ENCODE results near the gene RSPRY1.
"Not testable (repeated sequence)": the region's sequence is repeated elsewhere in the genome, so short reads cannot be mapped to it uniquely, and the experiment has no call there.

Gene RSPRY1

DNA sequence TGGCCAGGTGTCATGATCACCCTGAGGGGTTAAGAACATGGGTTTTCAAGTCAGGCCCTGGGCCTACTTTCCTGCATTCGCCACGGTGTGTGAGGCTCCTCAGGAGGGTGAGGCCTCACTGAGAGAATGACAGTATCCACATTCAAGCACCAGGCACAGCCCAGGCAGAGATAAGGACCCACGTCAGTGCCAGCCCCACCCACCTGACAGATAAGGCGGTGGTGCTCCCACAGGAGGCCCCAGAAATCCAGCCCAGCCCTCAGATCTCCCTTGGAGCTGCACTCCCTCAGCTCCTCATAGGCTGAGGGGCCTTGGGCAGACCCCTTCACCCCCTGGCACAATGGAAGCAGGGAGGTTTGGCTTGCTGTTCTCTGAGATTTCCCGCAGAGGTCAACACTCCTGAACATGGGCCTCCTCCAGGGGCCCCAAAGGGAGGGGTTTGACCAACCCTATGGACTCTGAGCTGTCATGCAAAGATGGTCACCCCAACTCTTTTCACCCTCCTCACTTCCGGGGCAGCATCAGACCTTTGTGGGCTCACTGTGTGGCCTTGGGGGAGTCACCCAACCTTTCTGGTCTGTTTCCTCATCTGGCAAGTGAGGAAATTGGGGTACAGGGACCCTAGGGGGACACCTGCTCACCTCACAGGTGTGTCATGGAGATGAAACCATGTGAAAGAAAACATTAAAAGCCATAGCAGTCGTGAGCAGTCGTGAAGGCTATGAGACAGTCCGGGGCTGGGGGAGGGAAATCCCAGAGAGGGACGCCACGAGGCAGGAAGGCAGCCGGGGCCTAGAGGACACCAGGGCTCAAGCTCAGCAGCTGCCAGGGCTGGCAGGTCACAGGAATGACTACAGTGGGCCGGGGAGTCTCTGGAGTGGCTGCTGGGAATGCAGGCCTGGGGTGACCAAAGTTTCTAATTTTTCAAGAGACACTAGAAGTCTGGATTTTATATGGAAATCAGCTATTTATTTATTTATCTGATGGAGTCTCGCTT, 83.0 kb downstream of the RSPRY1 start:
- in situ Hi-C loops (cut with MboI; ENCODE audit: low sequenced_read_pairs): no loop called here

DNA sequence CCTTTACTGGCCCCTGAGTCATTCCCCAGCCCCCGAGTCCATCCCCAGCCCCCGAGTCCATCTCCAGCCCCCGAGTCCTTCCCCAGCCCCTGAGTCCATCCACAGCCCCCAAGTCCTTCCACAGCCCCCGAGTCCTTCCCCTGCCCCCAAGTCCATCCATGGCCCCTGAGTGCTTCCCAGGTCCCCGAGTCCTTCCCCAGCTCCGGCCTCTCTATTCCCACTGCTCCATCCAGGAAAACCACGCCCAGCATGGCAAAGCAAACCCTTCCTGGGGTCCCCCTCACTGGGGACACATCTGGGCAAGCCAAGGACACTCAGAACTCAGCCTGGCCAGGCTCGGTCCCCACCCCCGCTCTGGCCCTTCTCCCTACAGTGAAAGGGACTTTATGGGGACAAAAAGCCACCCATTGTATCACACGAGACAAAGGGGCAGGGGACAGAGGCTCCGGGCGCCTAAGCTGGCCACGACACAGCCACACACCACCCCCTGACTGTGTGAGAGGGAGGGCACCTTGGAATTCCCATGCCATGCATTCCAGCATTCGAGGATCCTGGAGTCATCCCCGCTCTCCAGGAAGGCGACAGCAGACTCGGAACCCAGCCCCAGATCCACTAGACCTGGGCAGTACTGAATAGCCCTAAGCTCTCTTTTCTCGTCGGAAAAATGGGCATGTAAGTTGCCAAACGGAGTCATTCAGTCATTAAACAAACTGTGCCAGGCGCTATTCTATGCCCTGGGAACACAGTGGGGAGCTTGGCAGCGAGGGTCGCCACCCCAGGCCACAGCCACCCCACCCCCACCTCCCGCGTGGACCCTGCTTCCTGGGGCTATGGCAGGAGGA, 84.3 kb downstream of the RSPRY1 start:
- in situ Hi-C loops (cut with MboI; ENCODE audit: low sequenced_read_pairs): no loop called here

DNA sequence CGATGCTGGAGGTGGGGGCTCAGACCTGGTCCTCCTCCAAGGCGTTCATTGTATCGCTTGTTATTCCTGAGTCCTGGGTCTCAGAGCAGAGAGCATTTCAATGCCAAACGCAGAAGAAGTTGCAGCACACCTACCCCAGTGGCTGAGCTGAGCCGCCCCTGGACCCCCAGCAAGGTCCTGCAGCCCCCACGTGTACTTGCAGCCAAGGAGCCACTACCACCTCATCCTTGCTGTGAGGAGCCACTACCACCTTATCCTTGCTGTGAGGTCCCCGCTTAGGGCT, 84.9 kb downstream of the RSPRY1 start:
- in situ Hi-C loops (cut with MboI; ENCODE audit: low sequenced_read_pairs): no loop called here

DNA sequence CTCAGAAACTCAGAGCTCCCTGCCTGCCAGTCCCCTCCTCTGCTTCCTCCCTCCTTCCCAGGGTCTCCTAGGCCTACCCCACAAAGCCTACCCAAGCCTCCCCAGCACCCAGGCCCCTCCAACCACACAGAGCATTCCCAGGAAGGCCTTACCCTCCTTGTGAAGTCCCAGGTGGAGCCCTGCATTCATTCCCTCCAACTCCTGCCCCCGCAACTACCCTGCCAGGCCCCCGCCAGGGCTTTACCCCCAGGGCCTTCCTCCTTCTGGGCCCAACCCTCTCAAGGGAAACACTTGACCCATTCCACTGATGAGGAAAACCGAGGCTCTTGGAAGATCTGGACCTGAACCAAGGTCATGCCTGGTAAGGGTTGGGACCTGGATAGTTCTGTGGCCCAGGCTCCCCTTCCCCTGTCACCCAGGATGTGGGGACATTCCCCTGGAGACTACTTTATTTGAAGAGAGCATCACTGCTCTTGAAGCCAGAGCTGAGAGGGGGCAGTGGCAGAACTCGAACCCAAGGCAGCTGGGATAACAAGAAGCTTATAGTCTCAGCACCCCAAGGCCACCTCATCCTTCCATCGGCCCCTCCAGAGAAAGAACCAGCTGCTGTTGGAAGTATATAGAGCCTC, 85.9 kb downstream of the RSPRY1 start:
- in situ Hi-C loops (cut with MboI; ENCODE audit: low sequenced_read_pairs): no loop called here

DNA sequence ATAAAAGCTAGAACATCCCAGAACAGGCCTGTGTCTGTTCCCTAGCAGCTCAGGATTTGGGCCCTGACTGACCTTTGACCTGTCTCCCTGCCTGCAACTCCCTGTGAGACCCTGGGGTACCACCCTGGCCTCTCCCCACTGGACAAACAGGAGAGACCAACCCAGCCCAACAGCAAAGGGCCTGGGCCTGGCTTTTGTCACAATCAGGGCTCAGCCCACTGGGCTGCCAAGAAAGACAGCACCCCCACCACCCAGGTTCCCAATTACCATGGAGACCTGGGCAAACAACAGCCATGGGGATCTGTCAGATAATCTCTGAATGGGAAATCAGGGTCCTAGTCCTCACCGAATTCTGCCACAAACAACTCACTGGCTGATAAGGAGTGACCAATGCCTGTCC, 87.2 kb downstream of the RSPRY1 start:
- in situ Hi-C loops (cut with MboI; ENCODE audit: low sequenced_read_pairs): no loop called here

DNA sequence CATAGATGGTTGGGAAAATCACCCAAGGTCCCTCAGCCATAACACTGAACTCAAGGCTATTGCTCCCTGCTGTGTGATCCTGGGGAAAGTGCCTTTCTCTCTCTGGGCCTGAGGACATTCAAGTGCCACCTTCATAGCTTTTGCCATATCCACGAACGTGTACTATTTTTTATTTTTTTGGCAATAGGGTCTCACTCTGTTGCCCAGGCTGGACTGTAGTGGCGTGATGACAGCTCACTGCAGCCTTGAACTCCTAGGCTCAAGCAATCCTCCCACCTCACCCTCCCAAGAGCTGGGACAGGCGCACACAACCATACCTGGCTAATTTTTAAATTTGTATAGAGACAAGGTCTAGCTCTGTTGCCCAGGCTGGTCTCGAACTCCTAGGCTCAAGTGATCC, 87.7 kb downstream of the RSPRY1 start:
- in situ Hi-C loops (cut with MboI; ENCODE audit: low sequenced_read_pairs): no loop called here

DNA sequence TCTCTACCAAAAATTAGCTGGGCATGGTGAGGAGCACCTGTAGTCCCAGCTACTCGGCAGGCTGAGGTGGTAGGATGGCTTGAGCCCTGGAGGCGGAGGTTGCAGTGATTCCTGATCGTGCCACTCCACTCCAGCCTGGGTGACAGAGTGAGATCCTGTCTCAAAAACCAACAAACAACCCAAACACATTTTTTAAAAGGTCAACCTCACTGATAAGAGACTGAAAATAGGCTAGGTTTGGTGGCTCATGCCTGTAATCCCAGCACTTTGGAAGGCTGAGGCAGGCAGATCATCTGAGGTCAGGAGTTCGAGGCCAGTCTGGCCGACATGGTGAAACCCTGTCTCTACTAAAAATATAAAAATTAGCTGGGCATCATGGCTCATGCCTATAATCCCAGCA, 89.8 kb downstream of the RSPRY1 start:
- in situ Hi-C loops (cut with MboI; ENCODE audit: low sequenced_read_pairs): not testable (repeated sequence)

DNA sequence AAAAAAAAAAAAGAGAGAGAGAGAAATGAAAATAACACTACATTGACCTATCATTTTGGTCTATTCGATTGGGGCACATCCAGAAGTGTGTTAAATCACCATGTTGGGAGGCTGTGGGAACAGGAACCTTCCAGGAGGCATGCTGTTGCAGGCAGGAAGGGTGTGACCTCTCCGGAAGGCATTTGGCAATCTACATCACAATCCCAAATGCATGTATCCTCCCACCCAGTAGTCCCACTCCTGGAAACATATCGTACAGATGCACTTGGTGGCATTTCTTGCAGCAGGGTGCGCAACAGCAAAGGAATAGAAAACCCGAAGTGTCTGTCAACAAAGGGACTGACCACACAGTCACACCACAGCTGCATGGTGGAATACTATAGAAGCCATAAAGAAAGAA, 90.5 kb downstream of the RSPRY1 start:
- in situ Hi-C loops (cut with MboI; ENCODE audit: low sequenced_read_pairs): no loop called here

DNA sequence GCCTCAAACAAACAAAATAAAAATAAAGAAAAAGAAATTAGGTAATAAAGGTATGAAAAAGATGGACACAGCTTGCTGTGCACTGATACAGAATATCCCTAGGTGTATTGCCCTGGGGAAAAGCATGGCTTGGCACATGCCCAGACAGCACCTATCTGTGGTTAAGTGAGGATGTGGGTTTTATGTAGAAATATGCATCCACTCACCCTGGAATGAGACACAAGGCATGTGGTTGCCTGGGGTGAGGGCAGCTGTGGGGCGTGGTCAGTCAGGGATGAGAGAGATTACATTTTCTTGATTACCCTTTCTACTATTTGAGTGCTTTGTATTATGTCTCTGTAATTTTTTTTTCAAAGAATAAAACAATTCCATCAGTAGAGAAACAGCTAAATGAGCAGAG, 91.5 kb downstream of the RSPRY1 start:
- in situ Hi-C loops (cut with MboI; ENCODE audit: low sequenced_read_pairs): no loop called here

DNA sequence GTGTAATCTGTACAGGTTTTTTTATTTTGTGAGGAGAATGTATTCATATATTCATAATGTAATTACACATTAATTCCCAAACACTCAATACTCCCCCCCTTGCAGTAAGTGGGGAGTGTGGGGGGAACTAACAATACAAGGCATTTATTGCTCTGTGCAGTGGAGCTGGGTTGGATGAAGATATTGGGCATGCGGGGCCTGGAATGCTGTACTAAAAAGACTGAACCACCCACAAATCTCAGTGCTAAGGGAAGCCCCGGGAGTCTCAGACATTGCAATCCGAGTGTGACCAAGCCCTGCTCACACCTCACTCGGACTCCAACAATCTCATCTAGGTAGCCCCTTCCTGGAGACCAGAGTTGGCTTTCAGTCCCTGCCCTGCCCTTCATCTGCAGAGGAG, 92.4 kb downstream of the RSPRY1 start:
- in situ Hi-C loops (cut with MboI; ENCODE audit: low sequenced_read_pairs): no loop called here

DNA sequence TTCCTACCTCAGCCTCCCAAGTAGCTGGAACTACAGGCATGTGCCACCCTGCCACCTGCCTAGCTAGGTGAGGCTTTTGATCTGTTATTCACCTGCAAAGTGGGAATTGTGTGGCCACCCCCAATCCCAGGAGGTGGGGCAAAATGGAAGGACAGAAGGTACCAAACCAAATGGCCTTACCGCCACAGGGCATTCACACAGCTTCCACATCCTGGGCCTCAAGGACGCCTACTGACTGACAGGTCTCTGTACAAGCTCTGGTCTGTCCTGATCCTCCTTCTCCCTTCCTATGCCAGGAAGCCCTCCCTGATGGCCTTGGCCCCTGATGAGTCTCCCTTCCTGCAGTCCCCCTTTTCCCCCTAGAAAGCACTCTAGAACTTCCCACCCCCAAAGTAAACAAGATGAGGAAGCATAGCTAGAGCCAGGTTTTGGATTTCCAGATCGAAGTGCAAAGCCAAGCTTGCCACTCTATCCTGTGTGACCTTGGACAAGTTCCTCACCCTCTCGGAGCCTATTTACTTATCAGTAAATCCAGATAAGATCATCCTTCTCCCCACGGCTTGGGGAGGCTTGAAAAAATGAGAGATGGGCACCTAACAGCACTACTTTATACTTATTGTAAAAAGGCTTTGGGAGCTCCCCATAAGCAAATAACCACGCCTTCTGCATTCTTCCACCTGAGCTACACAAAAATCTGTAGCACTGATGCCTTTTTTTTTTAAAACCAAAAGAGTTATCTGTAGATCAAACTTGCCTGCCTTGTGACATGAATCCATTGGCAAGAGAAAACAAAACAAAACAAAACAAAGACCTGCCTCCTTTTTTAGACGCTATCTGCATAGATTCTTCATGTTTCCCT, 93.9 kb downstream of the RSPRY1 start:
- in situ Hi-C loops (cut with MboI; ENCODE audit: low sequenced_read_pairs): no loop called here

DNA sequence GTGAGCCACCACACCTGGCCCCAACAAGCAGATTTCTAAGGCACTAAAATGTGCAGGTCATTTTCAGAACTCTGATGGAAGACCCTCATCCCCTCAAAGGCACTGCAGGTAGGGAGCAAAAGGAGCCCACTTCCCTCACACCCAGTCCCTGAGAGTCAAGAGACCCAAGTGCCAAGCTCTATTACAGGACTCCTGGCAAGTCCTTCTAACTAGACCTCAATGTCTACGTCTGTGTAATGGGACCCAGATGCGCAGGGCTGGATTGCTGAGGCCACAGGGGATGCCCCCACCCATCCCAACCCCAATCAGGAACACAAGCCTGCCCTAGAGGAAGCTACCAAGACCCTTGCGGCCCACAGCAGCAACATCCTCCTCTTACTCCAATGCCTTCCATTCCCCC, 95.7 kb downstream of the RSPRY1 start:
- in situ Hi-C loops (cut with MboI; ENCODE audit: low sequenced_read_pairs): no loop called here

DNA sequence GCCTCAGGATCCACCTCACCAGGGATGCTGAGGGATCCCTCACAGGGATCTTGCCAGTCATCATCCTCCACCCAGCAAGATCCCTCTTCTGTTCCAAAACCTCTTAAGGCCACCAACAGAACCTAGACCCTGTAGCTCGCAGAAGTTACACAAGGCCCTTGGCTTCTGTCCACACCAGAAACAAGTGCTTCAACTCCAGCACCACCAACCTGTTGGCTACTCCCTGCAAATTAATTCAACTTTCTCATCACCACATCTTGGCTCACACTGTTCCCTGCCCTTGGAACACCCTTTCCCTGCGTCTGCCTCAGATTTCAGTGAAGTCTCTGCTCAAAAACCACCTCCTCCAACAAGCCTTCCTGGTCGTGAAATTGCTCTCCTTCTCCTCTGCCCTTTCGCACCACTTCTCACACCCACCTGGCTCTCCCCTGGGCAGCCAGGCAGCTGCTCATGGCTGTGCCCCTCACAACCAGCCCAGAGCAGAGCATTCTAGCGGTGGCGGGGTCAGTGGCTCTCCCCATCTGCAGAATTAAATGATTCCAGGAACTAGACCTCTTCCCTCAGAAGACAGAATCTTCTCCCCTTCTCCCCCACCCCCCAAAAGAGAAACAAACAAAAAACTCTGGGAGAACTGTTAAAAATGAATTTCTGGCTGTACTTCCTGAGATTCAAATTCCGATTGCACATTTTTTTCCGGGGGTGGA, 96.5 kb downstream of the RSPRY1 start:
- in situ Hi-C loops (cut with MboI; ENCODE audit: low sequenced_read_pairs): no loop called here

DNA sequence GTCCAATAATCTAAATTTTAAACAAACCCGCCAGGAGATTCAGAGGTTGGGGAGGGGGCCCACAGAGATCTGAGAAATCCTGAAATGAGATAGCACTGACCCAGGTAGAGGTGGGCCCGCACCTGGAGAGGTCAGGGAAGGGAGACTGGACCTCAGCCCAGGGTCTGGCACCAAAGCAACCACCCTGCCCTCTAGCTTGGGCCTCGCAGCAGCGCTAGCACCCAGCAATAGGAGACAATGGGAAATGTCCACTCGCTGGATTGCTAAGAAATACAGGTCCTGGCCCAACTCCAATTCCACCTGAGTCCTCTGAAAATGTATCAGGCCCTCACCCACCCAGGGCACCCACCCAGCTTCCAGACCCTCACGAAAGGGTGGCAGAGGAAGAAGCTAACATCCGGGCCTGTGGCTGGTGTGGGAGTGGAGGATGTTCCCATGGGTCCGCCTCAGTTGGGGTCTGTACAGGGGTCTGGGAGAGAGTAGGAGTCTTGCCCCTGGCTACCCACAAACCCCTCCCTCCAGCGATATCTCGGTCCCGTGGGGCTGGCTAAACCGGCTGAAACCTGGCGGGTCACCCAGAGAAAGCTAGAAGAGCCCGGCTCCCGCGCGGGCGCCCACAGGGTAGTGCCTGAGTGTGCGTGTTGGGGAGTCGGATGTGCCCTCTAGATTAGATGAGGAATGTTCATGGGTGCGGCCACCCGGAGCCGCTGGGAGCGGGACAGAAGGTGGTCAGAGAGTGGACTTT, 97.3 kb downstream of the RSPRY1 start:
- in situ Hi-C loops (cut with MboI; ENCODE audit: low sequenced_read_pairs): no loop called here

DNA sequence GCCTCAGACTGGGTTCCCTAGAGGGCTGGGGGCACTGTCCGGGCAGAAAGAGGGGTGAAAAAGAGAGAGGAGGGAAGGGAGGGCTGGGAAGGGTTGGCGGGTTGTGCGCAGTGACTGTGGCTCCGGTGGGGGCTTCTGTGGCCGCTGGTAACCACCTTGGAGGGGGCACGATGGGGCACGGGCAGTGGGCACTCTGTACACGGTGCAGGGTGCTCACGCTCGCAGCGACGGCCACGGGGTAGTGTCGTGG, 97.8 kb downstream of the RSPRY1 start:
- in situ Hi-C loops (cut with MboI; ENCODE audit: low sequenced_read_pairs): no loop called here

DNA sequence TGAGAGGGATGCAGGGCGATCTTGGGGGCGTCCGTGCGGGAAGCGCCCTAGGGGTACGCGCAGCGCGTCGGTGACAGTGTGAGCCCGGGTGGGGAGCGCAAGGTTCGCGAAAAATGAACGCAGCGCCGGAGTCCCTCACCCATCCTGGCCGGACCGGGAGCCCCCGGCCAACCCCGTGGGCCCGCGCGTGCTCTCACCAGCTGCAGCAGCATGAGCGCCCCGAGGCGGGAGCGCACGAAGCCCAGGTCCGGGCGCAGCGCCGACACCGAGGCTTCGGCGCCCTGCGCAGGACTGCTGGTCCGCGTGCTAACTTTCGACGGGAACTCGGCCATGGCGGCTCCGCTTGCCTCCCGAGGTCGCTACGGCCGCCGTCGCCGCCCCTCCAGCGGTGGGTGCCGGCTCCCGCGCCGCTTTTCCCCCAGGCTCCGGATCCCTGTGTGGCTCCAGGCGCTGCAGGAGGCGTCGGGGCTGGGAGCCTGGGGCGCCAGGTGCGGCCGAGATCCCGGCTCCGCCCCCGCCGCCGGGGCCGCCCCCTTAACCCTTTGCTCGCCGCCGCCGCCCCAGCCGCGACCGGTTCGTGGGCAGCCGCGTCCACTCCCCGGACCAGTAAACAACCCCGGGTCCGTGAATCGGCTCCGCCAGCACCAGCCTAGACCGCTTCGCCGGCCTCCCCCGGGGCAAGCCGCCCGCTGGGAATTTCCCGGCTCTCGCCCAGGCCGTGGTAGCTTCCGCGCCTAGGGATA, 98.3 kb downstream of the RSPRY1 start, which contains the start of gene PLLP:
TSS of gene PLLP (minus strand) at position 464 of the 743 bp plus-strand sequence. CDS start at position 332, 132 bp downstream.
- in situ Hi-C loops (cut with MboI; ENCODE audit: low sequenced_read_pairs): no loop called here

DNA sequence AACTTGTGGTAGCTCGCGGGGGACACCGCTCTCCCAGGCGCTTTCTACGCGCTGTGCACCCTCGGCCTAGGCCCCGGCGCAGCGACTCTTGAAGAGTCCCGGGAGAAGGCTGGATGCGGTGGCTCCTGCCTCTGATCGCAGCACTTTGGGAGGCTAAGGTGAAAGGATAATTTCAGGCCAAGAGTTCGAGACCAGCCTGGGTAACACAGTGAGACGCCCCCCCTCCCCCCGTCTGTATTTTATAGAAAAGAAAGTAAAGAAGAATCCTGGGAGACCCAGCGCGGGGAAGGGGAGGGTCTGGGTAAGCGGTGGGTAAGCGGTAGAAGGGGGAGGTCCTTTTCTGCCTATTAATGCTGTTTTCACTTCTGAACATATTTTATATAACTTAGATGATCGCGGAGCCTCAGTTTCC, 98.8 kb downstream of the RSPRY1 start:
- in situ Hi-C loops (cut with MboI; ENCODE audit: low sequenced_read_pairs): no loop called here

DNA sequence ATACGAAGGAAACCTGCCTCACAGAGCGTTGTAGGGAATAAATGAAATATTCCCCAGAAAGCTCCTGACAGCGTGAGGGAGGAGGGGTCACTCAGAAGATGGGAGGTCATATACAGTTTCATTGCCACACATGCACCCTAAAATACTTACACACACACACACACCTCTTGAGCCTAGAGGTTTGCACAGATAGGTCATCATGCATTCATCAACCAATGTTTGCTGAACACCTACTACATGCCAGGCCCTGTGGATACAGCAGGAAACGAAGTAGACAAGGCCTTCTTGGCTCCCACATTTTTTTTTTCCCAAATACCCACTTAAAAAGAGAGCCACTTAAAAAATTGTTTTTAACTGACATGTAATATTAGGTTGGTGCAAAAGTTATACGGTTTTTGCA, 99.2 kb downstream of the RSPRY1 start:
- in situ Hi-C loops (cut with MboI; ENCODE audit: low sequenced_read_pairs): no loop called here

Data from HL-60/S4 (cell line).